ENCODE data around the gene MERTK.

MERTK gene

DNA sequence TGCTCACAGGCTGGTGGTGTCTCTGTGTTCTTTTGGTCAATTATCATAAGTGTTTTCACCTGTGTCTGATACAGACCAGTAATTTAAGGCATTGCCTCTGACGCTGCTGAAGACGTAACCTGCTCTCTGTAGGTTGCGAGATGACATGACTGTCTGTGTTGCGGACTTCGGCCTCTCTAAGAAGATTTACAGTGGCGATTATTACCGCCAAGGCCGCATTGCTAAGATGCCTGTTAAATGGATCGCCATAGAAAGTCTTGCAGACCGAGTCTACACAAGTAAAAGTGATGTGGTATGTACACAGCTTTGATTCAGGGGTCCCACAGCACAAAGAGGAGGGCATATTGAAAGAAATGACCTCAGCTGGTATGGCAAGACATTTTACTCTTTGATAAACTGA is 122.9 kb downstream of the MERTK start:
- TF ChIP-seq, protein P1, sequence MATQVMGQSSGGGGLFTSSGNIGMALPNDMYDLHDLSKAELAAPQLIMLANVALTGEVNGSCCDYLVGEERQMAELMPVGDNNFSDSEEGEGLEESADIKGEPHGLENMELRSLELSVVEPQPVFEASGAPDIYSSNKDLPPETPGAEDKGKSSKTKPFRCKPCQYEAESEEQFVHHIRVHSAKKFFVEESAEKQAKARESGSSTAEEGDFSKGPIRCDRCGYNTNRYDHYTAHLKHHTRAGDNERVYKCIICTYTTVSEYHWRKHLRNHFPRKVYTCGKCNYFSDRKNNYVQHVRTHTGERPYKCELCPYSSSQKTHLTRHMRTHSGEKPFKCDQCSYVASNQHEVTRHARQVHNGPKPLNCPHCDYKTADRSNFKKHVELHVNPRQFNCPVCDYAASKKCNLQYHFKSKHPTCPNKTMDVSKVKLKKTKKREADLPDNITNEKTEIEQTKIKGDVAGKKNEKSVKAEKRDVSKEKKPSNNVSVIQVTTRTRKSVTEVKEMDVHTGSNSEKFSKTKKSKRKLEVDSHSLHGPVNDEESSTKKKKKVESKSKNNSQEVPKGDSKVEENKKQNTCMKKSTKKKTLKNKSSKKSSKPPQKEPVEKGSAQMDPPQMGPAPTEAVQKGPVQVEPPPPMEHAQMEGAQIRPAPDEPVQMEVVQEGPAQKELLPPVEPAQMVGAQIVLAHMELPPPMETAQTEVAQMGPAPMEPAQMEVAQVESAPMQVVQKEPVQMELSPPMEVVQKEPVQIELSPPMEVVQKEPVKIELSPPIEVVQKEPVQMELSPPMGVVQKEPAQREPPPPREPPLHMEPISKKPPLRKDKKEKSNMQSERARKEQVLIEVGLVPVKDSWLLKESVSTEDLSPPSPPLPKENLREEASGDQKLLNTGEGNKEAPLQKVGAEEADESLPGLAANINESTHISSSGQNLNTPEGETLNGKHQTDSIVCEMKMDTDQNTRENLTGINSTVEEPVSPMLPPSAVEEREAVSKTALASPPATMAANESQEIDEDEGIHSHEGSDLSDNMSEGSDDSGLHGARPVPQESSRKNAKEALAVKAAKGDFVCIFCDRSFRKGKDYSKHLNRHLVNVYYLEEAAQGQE (IDR thresholded peaks at IDR 0.05; ENCODE audit: insufficient read depth in 1 of 2, low read depth in 2 of 2, low read length in 2 of 2): no peak
- no peak for TF ChIP-seq FOXP2 (optimal IDR thresholded peaks at IDR 0.05; ENCODE audit: borderline replicate concordance, extremely low read depth, extremely low read length, insufficient read depth)
- no peak for TF ChIP-seq TAF1 (IDR thresholded peaks at IDR 0.05; ENCODE audit: borderline replicate concordance, insufficient read depth, low read length)
- TF ChIP-seq SIN3A (IDR thresholded peaks at IDR 0.05; ENCODE audit: borderline replicate concordance, insufficient read depth, low read length): no peak
- TF ChIP-seq POLR2AphosphoS5 (IDR thresholded peaks at IDR 0.05; ENCODE audit: low read depth, low read length): no peak

DNA sequence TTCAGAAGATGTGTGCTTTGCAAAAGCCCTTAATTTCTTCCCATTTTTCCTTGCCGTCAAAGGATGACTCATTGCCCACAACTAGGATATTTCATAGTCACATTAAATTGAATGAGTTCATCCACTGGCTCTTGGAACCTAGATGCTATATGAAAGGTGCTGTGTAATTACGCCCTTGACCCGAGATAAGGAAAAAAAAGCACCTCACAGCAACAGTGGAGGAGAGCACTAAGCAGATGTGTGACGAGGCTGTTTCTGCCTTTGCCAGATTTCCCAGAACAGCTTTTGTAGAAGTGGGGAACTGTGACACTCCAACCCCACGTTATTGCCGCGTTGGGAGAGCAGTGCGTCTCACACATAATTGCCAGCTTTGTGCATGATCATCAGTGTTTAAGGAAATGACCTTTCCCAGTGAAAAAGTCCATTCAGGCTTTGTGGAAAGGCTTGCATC is 123.4 kb downstream of the MERTK start:
- TF ChIP-seq POLR2AphosphoS5 (IDR thresholded peaks at IDR 0.05; ENCODE audit: low read depth, low read length) (no peak), SIN3A (IDR thresholded peaks at IDR 0.05; ENCODE audit: borderline replicate concordance, insufficient read depth, low read length) (no peak), TAF1 (IDR thresholded peaks at IDR 0.05; ENCODE audit: borderline replicate concordance, insufficient read depth, low read length) (no peak), FOXP2 (optimal IDR thresholded peaks at IDR 0.05; ENCODE audit: borderline replicate concordance, extremely low read depth, extremely low read length, insufficient read depth) (no peak)
- TF ChIP-seq, protein P1 (IDR thresholded peaks at IDR 0.05; ENCODE audit: insufficient read depth in 1 of 2, low read depth in 2 of 2, low read length in 2 of 2): no peak

DNA sequence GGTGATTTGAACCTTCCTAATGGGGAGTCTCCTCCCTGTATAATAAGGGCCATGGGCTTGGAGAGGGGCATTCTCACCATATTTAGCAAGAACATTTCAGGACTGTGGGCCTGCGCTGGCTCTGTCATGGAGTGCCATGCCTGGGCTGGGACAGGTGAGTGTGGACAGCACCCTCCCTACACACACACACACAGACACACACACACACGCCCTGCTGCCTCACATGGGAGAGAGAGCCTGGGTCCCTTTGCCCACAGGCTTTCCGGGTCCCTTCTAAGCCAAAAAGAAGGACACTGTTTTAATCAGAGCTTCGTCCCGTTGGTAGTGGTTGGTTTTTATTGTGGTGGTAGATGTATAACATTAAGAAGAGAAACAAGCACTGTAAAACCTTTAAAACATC is 125.3 kb downstream of the MERTK start:
- no peak for TF ChIP-seq POLR2AphosphoS5 (IDR thresholded peaks at IDR 0.05; ENCODE audit: low read depth, low read length)
- TF ChIP-seq, protein P1 (IDR thresholded peaks at IDR 0.05; ENCODE audit: insufficient read depth in 1 of 2, low read depth in 2 of 2, low read length in 2 of 2): no peak

DNA sequence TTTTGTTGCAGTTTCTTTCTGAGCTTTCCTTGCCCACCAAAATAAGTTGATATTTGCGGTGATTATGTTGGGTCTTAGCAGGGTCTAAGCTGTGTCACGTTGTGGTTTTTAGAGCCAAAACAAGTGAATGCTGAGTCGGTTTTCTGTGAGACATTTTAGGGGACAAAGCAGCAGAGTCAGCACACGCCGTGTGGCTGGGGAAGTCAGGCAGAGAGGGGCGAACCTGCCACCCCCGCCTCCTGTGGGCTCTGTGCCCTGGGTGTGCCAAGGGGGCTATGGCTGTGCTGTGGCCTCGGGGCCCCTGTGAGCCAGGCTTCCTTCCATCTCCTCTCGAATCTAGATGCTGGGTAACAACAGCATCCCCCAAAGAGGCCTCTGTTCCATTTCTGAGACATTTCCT is 125.8 kb downstream of the MERTK start:
- TF ChIP-seq, protein P1 (IDR thresholded peaks at IDR 0.05; ENCODE audit: insufficient read depth in 1 of 2, low read depth in 2 of 2, low read length in 2 of 2): no peak
- TF ChIP-seq FOXP2 (optimal IDR thresholded peaks at IDR 0.05; ENCODE audit: borderline replicate concordance, extremely low read depth, extremely low read length, insufficient read depth): no peak
- TF ChIP-seq POLR2AphosphoS5 (IDR thresholded peaks at IDR 0.05; ENCODE audit: low read depth, low read length): no peak
- no peak for TF ChIP-seq TAF1 (IDR thresholded peaks at IDR 0.05; ENCODE audit: borderline replicate concordance, insufficient read depth, low read length)
- no peak for TF ChIP-seq SIN3A (IDR thresholded peaks at IDR 0.05; ENCODE audit: borderline replicate concordance, insufficient read depth, low read length)

DNA sequence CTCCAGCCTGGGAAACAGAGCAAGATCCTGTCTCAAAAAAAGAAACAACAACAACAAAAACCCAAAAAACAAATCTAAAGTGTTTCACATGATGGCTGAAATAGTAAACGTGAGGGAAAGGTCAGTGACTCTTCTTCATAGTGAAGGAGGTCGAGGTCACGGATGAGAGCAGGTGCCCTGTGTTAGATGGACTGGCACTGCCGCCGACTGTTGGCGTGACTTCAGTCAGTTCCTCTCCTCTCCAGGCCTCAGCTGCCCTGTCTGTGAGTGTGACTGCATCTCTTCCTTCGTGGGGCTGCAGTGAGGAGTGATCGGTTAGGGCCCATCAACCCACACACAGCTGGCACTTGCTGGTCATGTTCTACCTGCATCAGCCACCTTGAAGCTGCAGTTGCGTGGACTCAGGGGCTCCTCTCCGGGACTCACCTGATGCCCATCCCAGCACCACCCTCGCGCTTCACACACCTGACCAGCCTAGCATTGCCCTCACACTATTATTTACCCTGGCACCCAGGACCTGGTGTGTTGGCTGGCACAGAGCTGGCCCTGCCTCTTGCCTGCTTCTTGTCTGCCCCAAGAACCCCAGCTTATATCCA is 126.6 kb downstream of the MERTK start:
- TF ChIP-seq POLR2AphosphoS5 (IDR thresholded peaks at IDR 0.05; ENCODE audit: low read depth, low read length) (no peak), FOXP2 (optimal IDR thresholded peaks at IDR 0.05; ENCODE audit: borderline replicate concordance, extremely low read depth, extremely low read length, insufficient read depth) (no peak), TAF1 (IDR thresholded peaks at IDR 0.05; ENCODE audit: borderline replicate concordance, insufficient read depth, low read length) (no peak), SIN3A (IDR thresholded peaks at IDR 0.05; ENCODE audit: borderline replicate concordance, insufficient read depth, low read length) (no peak)
- TF ChIP-seq, protein P1 (IDR thresholded peaks at IDR 0.05; ENCODE audit: insufficient read depth in 1 of 2, low read depth in 2 of 2, low read length in 2 of 2): no peak

Data from PFSK-1 (cell line).